HEK293T (cell line): Measurements from ENCODE around the gene OR5H15.
"Not testable (repeated sequence)": the region's sequence is repeated elsewhere in the genome, so short reads cannot be mapped to it uniquely, and the experiment has no call there.

Experiments used
- CTCF ChIA-PET: fragments of 350-600 bp; formaldehyde crosslinking; extraction: SDS; loops from one replicate; lab custom pipeline; 2021; ENCODE audit warnings: antibody characterized with exemption, inconsistent platforms; lab: Yijun Ruan, JAX
- POLR2A ChIA-PET: fragments of 350-600 bp; formaldehyde crosslinking; extraction: SDS; loops from one replicate; lab custom pipeline; 2020; ENCODE audit warnings: antibody characterized with exemption, inconsistent platforms; lab: Yijun Ruan, JAX
- DNase-seq: peaks from one replicate; pipeline ENCODE4 v3.0.0; 2012; ENCODE audit warnings: mixed read lengths; ENCODE audit errors: extremely low spot score
- ARNT ChIP-seq: fragments of 450-650 bp; IDR thresholded peaks from 2 replicates; pipeline ENCODE4 v1.6.1; 2017; ENCODE audit warnings: mild to moderate bottlenecking
- BHLHE40 ChIP-seq: fragments of 450-650 bp; IDR thresholded peaks from 2 replicates; pipeline ENCODE4 v1.6.1; 2016; ENCODE audit warnings: mild to moderate bottlenecking, moderate library complexity, borderline replicate concordance
- CTBP1 ChIP-seq: fragments of 450-650 bp; IDR thresholded peaks from 2 replicates; pipeline ENCODE4 v1.6.1; 2016; ENCODE audit warnings: borderline replicate concordance
- ELF4 ChIP-seq: fragments of 450-650 bp; IDR thresholded peaks from 2 replicates; pipeline ENCODE4 v1.6.1; 2017; ENCODE audit warnings: antibody characterized with exemption
- FOXA1 ChIP-seq: fragments of 450-650 bp; IDR thresholded peaks from 2 replicates; pipeline ENCODE4 v1.6.1; 2016; ENCODE audit warnings: mild to moderate bottlenecking
- FOXK2 ChIP-seq: fragments of 450-650 bp; IDR thresholded peaks from 2 replicates; pipeline ENCODE4 v1.6.1; 2016; ENCODE audit warnings: mild to moderate bottlenecking
- FOXM1 ChIP-seq: fragments of 450-650 bp; IDR thresholded peaks from 2 replicates; pipeline ENCODE4 v1.6.1; 2017; ENCODE audit warnings: mild to moderate bottlenecking, borderline replicate concordance
- HDGF ChIP-seq: fragments of 450-650 bp; IDR thresholded peaks from 2 replicates; pipeline ENCODE4 v1.6.1; 2017; ENCODE audit warnings: antibody characterized with exemption, borderline replicate concordance
- L3MBTL2 ChIP-seq: fragments of 450-650 bp; conservative IDR thresholded peaks from 2 replicates; pipeline ENCODE4 v1.6.1; 2016; ENCODE audit warnings: mild to moderate bottlenecking
- LEF1 ChIP-seq: fragments of 450-650 bp; IDR thresholded peaks from 2 replicates; pipeline ENCODE4 v1.6.1; 2017; ENCODE audit warnings: mild to moderate bottlenecking, borderline replicate concordance
- NFRKB ChIP-seq: fragments of 450-650 bp; IDR thresholded peaks from 2 replicates; pipeline ENCODE4 v1.6.1; 2016; ENCODE audit warnings: mild to moderate bottlenecking, moderate library complexity
- PKNOX1 ChIP-seq: fragments of 450-650 bp; IDR thresholded peaks from 2 replicates; pipeline ENCODE4 v1.6.1; 2016
- SP1 ChIP-seq: fragments of 450-650 bp; IDR thresholded peaks from 2 replicates; pipeline ENCODE4 v1.6.1; 2017
- SUZ12 ChIP-seq: fragments of 450-650 bp; IDR thresholded peaks from 2 replicates; pipeline ENCODE4 v1.6.1; 2016; ENCODE audit warnings: mild to moderate bottlenecking
- TARDBP ChIP-seq: fragments of 450-650 bp; IDR thresholded peaks from 2 replicates; pipeline ENCODE4 v1.6.1; 2016
- ZNF384 ChIP-seq: fragments of 450-650 bp; IDR thresholded peaks from 2 replicates; pipeline ENCODE4 v1.6.1; 2016

The OR5H15 gene

GRCh38 chr3:98185180-98185579 is 18.7 kb downstream of the OR5H15 start:
- CTCF ChIA-PET, result interaction anchor here (1.0 to 1.1 kb wide), 2 partner anchors 12 to 176 kb away, joined by 5 to 9 read pairs; no protein-coding TSS in a partner anchor

GRCh38 chr3:98188545-98188944 is 22.0 kb downstream of the OR5H15 start:
- TF ChIP-seq FOXK2, result no peak
- no peak for TF ChIP-seq BHLHE40
- TF ChIP-seq LEF1, result no peak
- no peak; the same call in 1 of the 2 replicates for TF ChIP-seq L3MBTL2
- no peak for TF ChIP-seq HDGF
- TF ChIP-seq ELF4, result no peak
- no peak for TF ChIP-seq NFRKB
- TF ChIP-seq PKNOX1, result 0 out of 2 replicates have a peak, but pooled peaks have one; percentile 2
- ChIA-PET CTCF (no interaction called here), POLR2A (no interaction called here)
- DNase-seq, result peak; percentile 14

More at GRCh38 chr3:98185180-98185579, 18.7 kb downstream of the OR5H15 start:
- POLR2A ChIA-PET, result no interaction called here
- peak; percentile 16 for DNase-seq
- no peak for TF ChIP-seq CTBP1
- no peak for TF ChIP-seq FOXA1
- TF ChIP-seq ARNT, result no peak
- no peak for TF ChIP-seq LEF1
- TF ChIP-seq ELF4, result no peak
- no peak for TF ChIP-seq BHLHE40
- TF ChIP-seq SP1, result no peak

- POLR2A ChIA-PET, DNase-seq, CTCF ChIA-PET: not testable (repeated sequence)
Observed at GRCh38 chr3:98190911-98191310, 24.4 kb downstream of the OR5H15 start.

GRCh38 chr3:98196293-98196692 is 29.8 kb downstream of the OR5H15 start:
- DNase-seq, CTCF ChIA-PET, POLR2A ChIA-PET: not testable (repeated sequence)

- POLR2A ChIA-PET, result no interaction called here
- CTCF ChIA-PET, result no interaction called here
- no peak for DNase-seq
- TF ChIP-seq FOXK2 (no peak), SUZ12 (no peak), ZNF384 (no peak), ELF4 (no peak), SP1 (no peak), FOXA1 (no peak), LEF1 (no peak), FOXM1 (no peak), PKNOX1 (no peak), L3MBTL2 (no peak), BHLHE40 (no peak), ARNT (no peak), TARDBP (no peak), HDGF (no peak), NFRKB (no peak), CTBP1 (no peak)
Observed at GRCh38 chr3:98199020-98199419, 32.5 kb downstream of the OR5H15 start.

GRCh38 chr3:98209244-98209643 is 42.7 kb downstream of the OR5H15 start:
- POLR2A ChIA-PET, result no interaction called here
- CTCF ChIA-PET, result no interaction called here
- DNase-seq, result no peak
- TF ChIP-seq L3MBTL2 (no peak), ARNT (no peak), FOXA1 (no peak), SUZ12 (no peak), PKNOX1 (no peak), SP1 (no peak), ZNF384 (no peak), CTBP1 (no peak), BHLHE40 (no peak), FOXM1 (no peak), FOXK2 (no peak)

- CTCF ChIA-PET, result no interaction called here
- TF ChIP-seq NFRKB (no peak), CTBP1 (no peak), ARNT (no peak), FOXK2 (no peak), TARDBP (no peak), ELF4 (no peak), FOXM1 (no peak), L3MBTL2 (no peak), PKNOX1 (no peak)
- DNase-seq, result no peak
- POLR2A ChIA-PET, result no interaction called here
Observed at GRCh38 chr3:98213276-98213675, 46.8 kb downstream of the OR5H15 start.
